ENCODE results near the gene NFIB.

The NFIB gene

DNA sequence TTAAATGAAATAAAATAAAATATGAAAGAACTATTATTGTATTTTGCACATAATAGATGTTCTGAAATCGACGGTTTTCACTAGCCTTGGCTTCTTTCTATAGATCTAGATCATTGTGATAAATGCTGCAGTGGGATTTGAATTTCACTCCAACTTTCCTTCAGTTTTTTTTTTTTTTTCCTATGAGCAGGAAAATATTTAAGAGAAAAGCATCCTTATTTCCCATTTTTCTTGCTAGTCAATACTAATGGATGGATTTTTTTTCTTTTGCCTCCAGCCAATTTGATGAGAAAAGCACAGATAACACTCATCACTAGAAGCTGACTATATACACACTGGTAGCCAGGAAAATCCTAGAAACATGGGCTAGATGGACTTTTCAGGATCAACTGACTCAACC, 249.0 kb downstream of the NFIB start:
- no peak overlapping the region for H3K4me2 ChIP-seq (ENCODE audit: low read depth, low read length, poor library complexity, severe bottlenecking)
- H4K20me1 ChIP-seq (ENCODE audit: insufficient read depth, low read length, poor library complexity, severe bottlenecking) = no peaks in the 10 kb centered on the region
- TF ChIP-seq EZH2phosphoT487 (IDR thresholded peaks at IDR 0.05; ENCODE audit: borderline replicate concordance) = no peak
- H3K79me2 ChIP-seq (ENCODE audit: insufficient read depth, low read length) = no peaks in the 10 kb centered on the region
- H3K4me1 ChIP-seq (ENCODE audit: insufficient read depth, low read length, poor library complexity, severe bottlenecking) = no peaks in the 10 kb centered on the region
- H3K9ac ChIP-seq (ENCODE audit: low read depth, low read length, poor library complexity, severe bottlenecking) = no peak overlapping the region
- H3F3A ChIP-seq (ENCODE audit: low read depth) = no peaks in the 10 kb centered on the region
- no peak overlapping the region for H2AFZ ChIP-seq (ENCODE audit: low read length)
- no peak overlapping the region for H3K4me3 ChIP-seq (ENCODE audit: low read length, poor library complexity, severe bottlenecking)
- H3K9me2 ChIP-seq (replicated peaks; ENCODE audit: low read depth, low read length) = no peaks in the 10 kb centered on the region
- no peaks in the 10 kb centered on the region for H3K9me3 ChIP-seq (ENCODE audit: insufficient read depth, low read depth, low read length)
- no peaks in the 10 kb centered on the region for H3K27me3 ChIP-seq (ENCODE audit: insufficient read depth, low read length, poor library complexity, severe bottlenecking)
- H3K36me3 ChIP-seq (ENCODE audit: insufficient read depth, low read length) = no peaks in the 10 kb centered on the region

DNA sequence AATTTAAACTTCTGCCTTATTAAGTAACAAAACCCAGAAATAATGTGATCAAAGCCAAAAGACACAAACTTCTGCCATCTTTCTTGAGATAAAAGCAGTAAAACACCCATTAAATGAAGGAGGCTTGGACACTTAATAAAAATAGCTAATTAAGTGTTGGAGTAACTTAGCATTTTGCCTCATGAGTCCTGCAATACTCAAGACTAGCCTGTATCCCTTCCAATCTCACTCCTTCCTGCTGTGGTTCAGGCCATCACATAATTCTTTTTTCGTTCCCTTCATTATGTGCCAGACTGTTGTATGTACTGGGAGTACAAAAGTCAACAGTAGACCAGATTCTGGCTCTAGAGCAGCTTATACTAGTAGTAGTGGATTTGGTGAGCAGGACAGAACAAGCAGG, 250.2 kb downstream of the NFIB start:
- TF ChIP-seq, protein P1, sequence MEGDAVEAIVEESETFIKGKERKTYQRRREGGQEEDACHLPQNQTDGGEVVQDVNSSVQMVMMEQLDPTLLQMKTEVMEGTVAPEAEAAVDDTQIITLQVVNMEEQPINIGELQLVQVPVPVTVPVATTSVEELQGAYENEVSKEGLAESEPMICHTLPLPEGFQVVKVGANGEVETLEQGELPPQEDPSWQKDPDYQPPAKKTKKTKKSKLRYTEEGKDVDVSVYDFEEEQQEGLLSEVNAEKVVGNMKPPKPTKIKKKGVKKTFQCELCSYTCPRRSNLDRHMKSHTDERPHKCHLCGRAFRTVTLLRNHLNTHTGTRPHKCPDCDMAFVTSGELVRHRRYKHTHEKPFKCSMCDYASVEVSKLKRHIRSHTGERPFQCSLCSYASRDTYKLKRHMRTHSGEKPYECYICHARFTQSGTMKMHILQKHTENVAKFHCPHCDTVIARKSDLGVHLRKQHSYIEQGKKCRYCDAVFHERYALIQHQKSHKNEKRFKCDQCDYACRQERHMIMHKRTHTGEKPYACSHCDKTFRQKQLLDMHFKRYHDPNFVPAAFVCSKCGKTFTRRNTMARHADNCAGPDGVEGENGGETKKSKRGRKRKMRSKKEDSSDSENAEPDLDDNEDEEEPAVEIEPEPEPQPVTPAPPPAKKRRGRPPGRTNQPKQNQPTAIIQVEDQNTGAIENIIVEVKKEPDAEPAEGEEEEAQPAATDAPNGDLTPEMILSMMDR (conservative IDR thresholded peaks at IDR 0.05; ENCODE audit: low read length) = no peak
- TF ChIP-seq EZH2phosphoT487 (IDR thresholded peaks at IDR 0.05; ENCODE audit: borderline replicate concordance) = no peak
- no peak overlapping the region for H3K9ac ChIP-seq (ENCODE audit: low read depth, low read length, poor library complexity, severe bottlenecking)
- no peaks in the 10 kb centered on the region for H3K27me3 ChIP-seq (ENCODE audit: insufficient read depth, low read length, poor library complexity, severe bottlenecking)
- H3K4me3 ChIP-seq (ENCODE audit: low read length, poor library complexity, severe bottlenecking) = no peak overlapping the region
- no peaks in the 10 kb centered on the region for H3K9me2 ChIP-seq (replicated peaks; ENCODE audit: low read depth, low read length)
- H4K20me1 ChIP-seq (ENCODE audit: insufficient read depth, low read length, poor library complexity, severe bottlenecking) = no peaks in the 10 kb centered on the region
- no peaks in the 10 kb centered on the region for H3K79me2 ChIP-seq (ENCODE audit: insufficient read depth, low read length)
- no peaks in the 10 kb centered on the region for H3K4me1 ChIP-seq (ENCODE audit: insufficient read depth, low read length, poor library complexity, severe bottlenecking)
- no peak overlapping the region for H2AFZ ChIP-seq (ENCODE audit: low read length)
- H3K4me2 ChIP-seq (ENCODE audit: low read depth, low read length, poor library complexity, severe bottlenecking) = no peak overlapping the region
- H3F3A ChIP-seq (ENCODE audit: low read depth) = no peaks in the 10 kb centered on the region
- H3K36me3 ChIP-seq (ENCODE audit: insufficient read depth, low read length) = no peaks in the 10 kb centered on the region
- H3K9me3 ChIP-seq (ENCODE audit: insufficient read depth, low read depth, low read length) = no peaks in the 10 kb centered on the region

DNA sequence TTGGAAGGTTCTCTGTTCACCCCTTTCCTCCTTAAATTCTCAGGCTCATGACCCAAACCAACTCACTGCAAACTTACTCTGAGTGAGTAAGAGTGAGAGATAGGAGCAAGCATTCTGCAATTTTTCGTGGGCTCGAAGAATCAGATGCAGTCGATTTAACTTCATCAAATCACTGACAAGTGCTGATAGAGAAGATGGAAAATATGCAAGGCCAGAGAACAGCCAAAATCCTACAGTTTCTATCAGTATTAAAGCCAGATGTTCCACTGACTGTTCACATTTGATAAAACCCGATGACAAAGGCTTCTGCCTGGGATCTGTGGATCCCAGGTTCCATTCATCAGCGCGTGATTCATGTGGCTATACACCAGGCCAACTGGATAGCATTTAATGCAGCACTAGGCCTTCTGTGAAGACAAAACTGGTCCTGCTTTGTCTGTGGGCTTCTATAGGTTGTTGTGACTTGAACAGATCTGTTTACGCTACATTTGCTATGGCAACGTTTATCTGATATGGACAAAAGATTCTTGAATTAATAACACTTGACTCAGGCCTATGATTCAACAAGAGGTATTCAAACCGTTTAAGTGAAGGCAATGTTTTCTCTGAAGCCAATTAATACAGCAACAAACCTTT, 251.2 kb downstream of the NFIB start:
- no peak for TF ChIP-seq EZH2phosphoT487 (IDR thresholded peaks at IDR 0.05; ENCODE audit: borderline replicate concordance)
- TF ChIP-seq, protein P1 (conservative IDR thresholded peaks at IDR 0.05; ENCODE audit: low read length) = no peak
- Histone ChIP-seq H3K4me3 (ENCODE audit: low read length, poor library complexity, severe bottlenecking) (no peak overlapping the region), H3K4me1 (ENCODE audit: insufficient read depth, low read length, poor library complexity, severe bottlenecking) (no peaks in the 10 kb centered on the region), H3K36me3 (ENCODE audit: insufficient read depth, low read length) (no peaks in the 10 kb centered on the region), H3K9me3 (ENCODE audit: insufficient read depth, low read depth, low read length) (no peaks in the 10 kb centered on the region), H4K20me1 (ENCODE audit: insufficient read depth, low read length, poor library complexity, severe bottlenecking) (no peaks in the 10 kb centered on the region), H3K79me2 (ENCODE audit: insufficient read depth, low read length) (no peaks in the 10 kb centered on the region), H3K4me2 (ENCODE audit: low read depth, low read length, poor library complexity, severe bottlenecking) (no peak overlapping the region), H3K27me3 (ENCODE audit: insufficient read depth, low read length, poor library complexity, severe bottlenecking) (no peaks in the 10 kb centered on the region), H3F3A (ENCODE audit: low read depth) (no peaks in the 10 kb centered on the region), H2AFZ (ENCODE audit: low read length) (no peak overlapping the region), H3K9ac (ENCODE audit: low read depth, low read length, poor library complexity, severe bottlenecking) (no peak overlapping the region), H3K9me2 (replicated peaks; ENCODE audit: low read depth, low read length) (no peaks in the 10 kb centered on the region)
